Astrocyte (in vitro differentiated cells and primary cell): Measurements from ENCODE around the gene KRTAP1-4. TPM values are rescaled to one million over a fixed set of nuclear protein-coding genes. Genes with fewer than 3 reads are reported as not detected.
"Not testable (repeated sequence)": the region's sequence is repeated elsewhere in the genome, so short reads cannot be mapped to it uniquely, and the experiment has no call there.

ENCODE experiments used
- DNase-seq: peaks from one replicate; pipeline ENCODE4 v3.0.0-alpha.2; 2010; ENCODE audit warnings: low read depth
- FAIRE-seq: peaks from 2 replicates; lab custom pipeline; 2011; peaks lifted over from hg19 to GRCh38; lab: Jason Lieb, UNC
- H2AFZ ChIP-seq: 2 replicates; pipeline ENCODE4 v1.6.0; 2012; ENCODE audit warnings: low read depth, low read length, inconsistent platforms
- H3K27ac ChIP-seq: 2 replicates; pipeline ENCODE4 v1.5.1; 2011; ENCODE audit warnings: low read depth, low read length, inconsistent platforms
- H3K27me3 ChIP-seq: 2 replicates; pipeline ENCODE4 v1.6.0; 2011; ENCODE audit warnings: low read length, inconsistent platforms; ENCODE audit not compliant: insufficient read depth
- H3K36me3 ChIP-seq: 2 replicates; pipeline ENCODE4 v1.5.1; 2011; ENCODE audit warnings: low read length, inconsistent platforms; ENCODE audit not compliant: insufficient read depth
- H3K4me1 ChIP-seq: 2 replicates; pipeline ENCODE4 v1.5.1; 2011; ENCODE audit warnings: low read length, inconsistent platforms; ENCODE audit not compliant: insufficient read depth
- H3K4me2 ChIP-seq: 2 replicates; pipeline ENCODE4 v1.6.0; 2012; ENCODE audit warnings: low read length, inconsistent platforms
- H3K4me3 ChIP-seq: 2 replicates; pipeline ENCODE4 v1.5.1; 2011; ENCODE audit warnings: low read depth, mild to moderate bottlenecking, low read length, inconsistent platforms; ENCODE audit not compliant: insufficient read depth
- H3K79me2 ChIP-seq: 2 replicates; pipeline ENCODE4 v1.6.0; 2012; ENCODE audit warnings: mild to moderate bottlenecking, low read length, inconsistent platforms; ENCODE audit not compliant: insufficient read depth
- H3K9ac ChIP-seq: 2 replicates; pipeline ENCODE4 v1.6.0; 2012; ENCODE audit warnings: mild to moderate bottlenecking, low read length, inconsistent platforms
- H3K9me3 ChIP-seq: 2 replicates; pipeline ENCODE4 v1.5.1; 2012; ENCODE audit warnings: low read depth, mild to moderate bottlenecking, low read length, inconsistent platforms; ENCODE audit not compliant: insufficient read depth
- H4K20me1 ChIP-seq: 2 replicates; pipeline ENCODE4 v1.6.0; 2012; ENCODE audit warnings: low read length, inconsistent platforms; ENCODE audit not compliant: insufficient read depth
- H3K27ac Mint-ChIP-seq: one replicate; pipeline ENCODE4 v1.8.0; 2021; ENCODE audit warnings: mild to moderate bottlenecking, mixed read lengths; ENCODE audit not compliant: unreplicated experiment
- H3K27me3 Mint-ChIP-seq: one replicate; pipeline ENCODE4 v1.8.0; 2021; ENCODE audit warnings: low read depth, mixed read lengths; ENCODE audit not compliant: unreplicated experiment
- H3K36me3 Mint-ChIP-seq: one replicate; pipeline ENCODE4 v1.8.0; 2021; ENCODE audit warnings: low read depth, mixed read lengths; ENCODE audit not compliant: unreplicated experiment
- H3K4me1 Mint-ChIP-seq: one replicate; pipeline ENCODE4 v1.8.0; 2021; ENCODE audit warnings: low read depth, mixed read lengths; ENCODE audit not compliant: unreplicated experiment
- H3K4me3 Mint-ChIP-seq: one replicate; pipeline ENCODE4 v1.8.0; 2021; ENCODE audit warnings: mild to moderate bottlenecking, moderate library complexity, mixed read lengths; ENCODE audit not compliant: unreplicated experiment
- H3K9me3 Mint-ChIP-seq: one replicate; pipeline ENCODE4 v1.8.0; 2021; ENCODE audit warnings: mild to moderate bottlenecking, mixed read lengths; ENCODE audit not compliant: unreplicated experiment
- EZH2 ChIP-seq: IDR thresholded peaks from 2 replicates; pipeline ENCODE4 v1.6.1; 2012; ENCODE audit warnings: mild to moderate bottlenecking, low read length, inconsistent platforms; ENCODE audit not compliant: insufficient read depth
- total RNA-seq: library from RNA; stranded (reverse); gene quantifications from 2 replicates; pipeline ENCODE4 v1.2.1, GENCODE V29; 2021
- TF ChIP-seq, protein P1 (sequence below): IDR thresholded peaks from 2 replicates; pipeline ENCODE4 v1.5.1; 2011; ENCODE audit warnings: low read depth, mild to moderate bottlenecking, inconsistent platforms, low read length, moderate library complexity; ENCODE audit not compliant: insufficient read depth

The KRTAP1-4 gene
- total RNA-seq, 1 donor from 2014 or later, result not detected

DNA sequence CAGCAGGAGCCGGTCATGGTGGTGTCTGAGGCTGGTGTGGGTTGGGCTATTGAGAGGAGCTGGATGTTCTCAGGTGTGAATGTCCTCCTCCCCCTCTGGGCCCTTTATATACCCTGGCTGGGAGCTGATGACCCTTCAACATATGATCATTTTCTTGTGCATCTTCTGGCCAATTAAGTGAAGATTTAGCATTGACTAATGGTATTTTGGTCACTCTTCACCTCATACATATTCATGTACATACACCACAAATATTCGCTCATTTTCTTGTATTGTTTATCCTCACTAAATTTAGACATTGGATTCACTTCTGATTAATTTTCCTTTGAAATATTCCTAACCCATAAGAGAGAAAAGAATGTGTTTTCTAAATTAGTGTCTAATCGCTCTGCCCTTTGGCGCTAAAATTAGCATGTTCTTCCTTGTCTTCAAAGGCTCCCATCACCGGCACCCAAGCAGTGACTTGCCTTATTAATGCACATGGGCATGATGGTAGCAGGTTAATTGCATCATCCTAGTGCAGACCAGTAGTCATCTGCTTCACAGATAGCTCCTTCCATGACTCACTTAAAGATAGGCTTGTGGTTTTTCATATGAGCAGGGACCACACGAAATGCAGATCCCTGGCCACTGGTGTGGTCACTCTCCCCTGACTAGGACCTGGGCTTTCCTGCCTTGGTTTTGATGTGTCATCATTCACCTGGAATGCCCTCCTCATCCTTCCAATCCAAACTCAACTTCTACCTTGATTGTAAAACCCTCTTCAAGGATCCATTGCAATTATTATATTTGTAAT, 36.0 kb upstream of the KRTAP1-4 start, which contains the start of gene KRTAP2-4:
Gene KRTAP2-4, minus strand, starts transcription at position 51 of the 796 bp plus-strand sequence. Its CDS starts 34 bp downstream, at position 17.
- peak within 1 kb of the TSS; percentile 40 for H3K9ac ChIP-seq
- no peaks in the 10 kb centered on the region for H3K27me3 Mint-ChIP-seq
- DNase-seq, result peak; percentile 99
- peaks cover 37% of the 10 kb centered on the region for H3K4me1 ChIP-seq
- no peaks in the 10 kb centered on the region for H3K36me3 Mint-ChIP-seq
- H3K4me1 Mint-ChIP-seq, result peaks cover 35% of the 10 kb centered on the region
- FAIRE-seq, result peak; percentile 97
- H3K27ac Mint-ChIP-seq, result peak within 1 kb of the TSS; percentile 83
- no peaks in the 10 kb centered on the region for H3K79me2 ChIP-seq
- no peaks in the 10 kb centered on the region for H3K27me3 ChIP-seq
- H3K4me3 ChIP-seq, result no peak within 1 kb of the TSS
- peaks cover 2% of the 10 kb centered on the region for H3K9me3 Mint-ChIP-seq
- peak within 1 kb of the TSS; percentile 16 for H3K4me2 ChIP-seq
- H3K36me3 ChIP-seq, result no peaks in the 10 kb centered on the region
- no peaks in the 10 kb centered on the region for H4K20me1 ChIP-seq
- peak within 1 kb of the TSS; percentile 86 for H3K27ac ChIP-seq
- TF ChIP-seq, protein P1, sequence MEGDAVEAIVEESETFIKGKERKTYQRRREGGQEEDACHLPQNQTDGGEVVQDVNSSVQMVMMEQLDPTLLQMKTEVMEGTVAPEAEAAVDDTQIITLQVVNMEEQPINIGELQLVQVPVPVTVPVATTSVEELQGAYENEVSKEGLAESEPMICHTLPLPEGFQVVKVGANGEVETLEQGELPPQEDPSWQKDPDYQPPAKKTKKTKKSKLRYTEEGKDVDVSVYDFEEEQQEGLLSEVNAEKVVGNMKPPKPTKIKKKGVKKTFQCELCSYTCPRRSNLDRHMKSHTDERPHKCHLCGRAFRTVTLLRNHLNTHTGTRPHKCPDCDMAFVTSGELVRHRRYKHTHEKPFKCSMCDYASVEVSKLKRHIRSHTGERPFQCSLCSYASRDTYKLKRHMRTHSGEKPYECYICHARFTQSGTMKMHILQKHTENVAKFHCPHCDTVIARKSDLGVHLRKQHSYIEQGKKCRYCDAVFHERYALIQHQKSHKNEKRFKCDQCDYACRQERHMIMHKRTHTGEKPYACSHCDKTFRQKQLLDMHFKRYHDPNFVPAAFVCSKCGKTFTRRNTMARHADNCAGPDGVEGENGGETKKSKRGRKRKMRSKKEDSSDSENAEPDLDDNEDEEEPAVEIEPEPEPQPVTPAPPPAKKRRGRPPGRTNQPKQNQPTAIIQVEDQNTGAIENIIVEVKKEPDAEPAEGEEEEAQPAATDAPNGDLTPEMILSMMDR, result no peak
- no peak for TF ChIP-seq EZH2
- H3K9me3 ChIP-seq, result no peaks in the 10 kb centered on the region
- no peak within 1 kb of the TSS for H2AFZ ChIP-seq
- H3K4me3 Mint-ChIP-seq, result no peak within 1 kb of the TSS

DNA sequence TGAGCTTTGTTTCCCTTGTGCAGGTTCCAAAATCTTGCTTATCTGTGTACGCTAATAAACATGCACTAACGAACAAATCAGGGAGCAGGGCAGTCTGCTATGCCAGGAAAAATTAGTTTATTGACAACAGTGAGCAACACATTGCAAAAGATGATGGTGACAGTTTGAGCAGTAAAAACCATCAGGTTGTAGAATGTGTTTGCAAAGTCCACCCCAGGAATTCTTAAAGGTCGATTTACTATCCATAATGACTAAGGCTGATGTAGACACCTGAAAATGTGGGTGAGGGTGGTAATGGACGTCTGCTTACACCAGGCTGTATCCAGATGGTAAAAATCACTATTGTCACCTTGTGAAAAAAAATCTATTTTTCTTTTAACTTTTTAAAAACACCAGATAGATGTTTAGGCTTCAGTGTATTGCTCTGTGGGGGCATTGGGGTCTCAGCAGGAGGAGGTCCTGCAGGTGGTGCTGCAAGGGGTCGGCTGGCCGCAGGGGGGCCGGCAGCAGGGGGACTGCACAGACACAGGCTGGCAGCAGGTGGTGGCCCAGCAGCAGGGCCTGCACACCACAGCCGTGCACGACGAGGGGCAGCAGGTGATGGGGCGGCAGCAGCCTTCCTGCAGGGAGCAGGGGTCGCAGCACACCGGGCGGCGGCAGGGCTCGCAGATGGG, 35.2 kb upstream of the KRTAP1-4 start:
- not testable (repeated sequence) for DNase-seq, H3K36me3 ChIP-seq, H3K36me3 Mint-ChIP-seq, H2AFZ ChIP-seq, FAIRE-seq, H4K20me1 ChIP-seq, H3K4me2 ChIP-seq, H3K27me3 Mint-ChIP-seq, H3K9me3 ChIP-seq, H3K9ac ChIP-seq, H3K27ac ChIP-seq, H3K79me2 ChIP-seq, H3K4me3 Mint-ChIP-seq, H3K9me3 Mint-ChIP-seq, H3K4me3 ChIP-seq, H3K27me3 ChIP-seq
- peaks cover 43% of the 10 kb centered on the region for H3K4me1 Mint-ChIP-seq
- H3K27ac Mint-ChIP-seq, result peak overlapping the region; percentile 42
- H3K4me1 ChIP-seq, result peaks cover 45% of the 10 kb centered on the region

DNA sequence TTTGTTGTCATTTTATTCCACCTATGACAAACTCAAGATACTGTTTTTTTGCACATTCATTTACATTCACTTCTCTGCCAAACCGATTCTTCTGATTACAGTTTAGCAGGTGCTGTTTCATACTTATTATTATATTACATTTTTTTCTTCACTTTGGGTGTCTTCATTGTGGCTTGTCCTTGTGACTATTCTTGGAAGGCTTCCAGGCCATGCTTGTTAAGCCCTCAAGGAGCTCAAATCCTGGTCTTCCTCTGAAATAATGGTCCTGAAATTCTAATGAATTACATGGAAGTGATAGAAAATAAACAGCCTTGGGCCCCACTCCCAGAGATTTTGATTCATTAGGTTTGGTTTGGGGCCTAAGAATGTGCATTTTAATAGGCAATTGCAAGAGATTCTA, 34.3 kb upstream of the KRTAP1-4 start:
- H3K4me1 Mint-ChIP-seq, result peaks cover 50% of the 10 kb centered on the region
- H3K27me3 Mint-ChIP-seq, result no peaks in the 10 kb centered on the region
- no peak overlapping the region for H3K27ac ChIP-seq
- H3K9me3 ChIP-seq, result no peaks in the 10 kb centered on the region
- H3K79me2 ChIP-seq, result no peaks in the 10 kb centered on the region
- no peaks in the 10 kb centered on the region for H4K20me1 ChIP-seq
- H3K4me3 Mint-ChIP-seq, result no peak overlapping the region
- H3K4me1 ChIP-seq, result peaks cover 52% of the 10 kb centered on the region
- TF ChIP-seq, protein P1, result no peak
- no peak for TF ChIP-seq EZH2
- no peak for DNase-seq
- no peaks in the 10 kb centered on the region for H3K36me3 ChIP-seq
- H3K27me3 ChIP-seq, result no peaks in the 10 kb centered on the region
- no peak overlapping the region for H2AFZ ChIP-seq
- H3K4me3 ChIP-seq, result no peak overlapping the region
- H3K9ac ChIP-seq, result no peak overlapping the region
- H3K4me2 ChIP-seq, result no peak overlapping the region
- FAIRE-seq, result no peak
- peaks cover 2% of the 10 kb centered on the region for H3K9me3 Mint-ChIP-seq
- no peaks in the 10 kb centered on the region for H3K36me3 Mint-ChIP-seq
- H3K27ac Mint-ChIP-seq, result no peak overlapping the region
